OCI-LY1 (cell line): ENCODE data around the gene MALT1.
"Not testable (repeated sequence)": the region's sequence is repeated elsewhere in the genome, so short reads cannot be mapped to it uniquely, and the experiment has no call there.

Experiments used
- H2AFZ ChIP-seq: fragments of 200-600 bp; sonication (generic), shearing (Covaris generic); 2 replicates; pipeline ENCODE4 v1.6.0; 2014; ENCODE audit warnings: antibody characterized with exemption, mild to moderate bottlenecking, low read length
- H3F3A ChIP-seq: fragments of 200-600 bp; sonication (generic), shearing (Covaris generic); 2 replicates; pipeline ENCODE4 v1.6.0; 2014; ENCODE audit warnings: mild to moderate bottlenecking, antibody characterized with exemption, low read length, moderate library complexity; ENCODE audit not compliant: insufficient read depth
- H3K27ac ChIP-seq: fragments of 200-600 bp; sonication (generic); 2 replicates; pipeline ENCODE4 v1.5.1; 2014; ENCODE audit warnings: low read length, mixed run types, mild to moderate bottlenecking, low read depth; ENCODE audit not compliant: poor library complexity, severe bottlenecking
- H3K27me3 ChIP-seq: fragments of 200-600 bp; sonication (generic); 2 replicates; pipeline ENCODE4 v1.6.0; 2014; ENCODE audit warnings: antibody characterized with exemption, mild to moderate bottlenecking, low read length, moderate library complexity; ENCODE audit not compliant: insufficient read depth
- H3K36me3 ChIP-seq: fragments of 200-600 bp; sonication (generic); 2 replicates; pipeline ENCODE4 v1.6.1; 2014; ENCODE audit warnings: mild to moderate bottlenecking, antibody characterized with exemption, low read length, moderate library complexity, mixed read lengths; ENCODE audit not compliant: insufficient read depth
- H3K4me1 ChIP-seq: fragments of 200-600 bp; sonication (generic); 2 replicates; pipeline ENCODE4 v1.5.1; 2014; ENCODE audit warnings: mild to moderate bottlenecking, low read length, moderate library complexity; ENCODE audit not compliant: insufficient read depth, severe bottlenecking
- H3K4me2 ChIP-seq: fragments of 200-600 bp; sonication (generic), shearing (Covaris generic); 2 replicates; pipeline ENCODE4 v1.6.1; 2014; ENCODE audit warnings: low read length
- H3K4me3 ChIP-seq: fragments of 200-600 bp; sonication (generic); 2 replicates; pipeline ENCODE4 v1.5.1; 2014; ENCODE audit warnings: low read length, low read depth, mild to moderate bottlenecking, mixed read lengths; ENCODE audit not compliant: poor library complexity, severe bottlenecking
- H3K79me2 ChIP-seq: fragments of 200-600 bp; shearing (Covaris generic); 2 replicates; pipeline ENCODE4 v1.6.1; 2016; ENCODE audit warnings: mixed run types, low read length, mixed read lengths; ENCODE audit not compliant: insufficient read depth
- H3K9ac ChIP-seq: fragments of 200-600 bp; sonication (generic), shearing (Covaris generic); 2 replicates; pipeline ENCODE4 v1.6.1; 2014; ENCODE audit warnings: mild to moderate bottlenecking, low read length, mixed read lengths
- H3K9me2 ChIP-seq: fragments of 200-600 bp; sonication (generic), shearing (Covaris generic); 2 replicates; pipeline ENCODE4 v1.6.1; 2014; ENCODE audit warnings: low read depth, mild to moderate bottlenecking, low read length, mixed read lengths
- H3K9me3 ChIP-seq: fragments of 200-600 bp; shearing (Covaris generic); 2 replicates; pipeline ENCODE4 v1.6.1; 2014; ENCODE audit warnings: low read length, mixed read lengths
- H4K20me1 ChIP-seq: fragments of 200-600 bp; sonication (generic), shearing (Covaris generic); 2 replicates; pipeline ENCODE4 v1.6.0; 2016; ENCODE audit warnings: mild to moderate bottlenecking, low read length; ENCODE audit not compliant: insufficient read depth
- CTCF ChIP-seq: fragments of 200-600 bp; sonication (generic), shearing (Covaris generic); IDR thresholded peaks from 2 replicates; pipeline ENCODE4 v1.5.1; 2017; ENCODE audit warnings: mild to moderate bottlenecking, antibody characterized with exemption, low read length, moderate library complexity, mixed read lengths
- EZH2 ChIP-seq: fragments of 200-600 bp; sonication (generic), shearing (Covaris generic); IDR thresholded peaks from 2 replicates; pipeline ENCODE4 v1.8.0; 2017; ENCODE audit warnings: borderline replicate concordance, mixed run types, mild to moderate bottlenecking, antibody characterized with exemption, low read length, moderate library complexity, mixed read lengths

Gene MALT1

GRCh38 chr18:58645398-58645797 is 25.9 kb upstream of the MALT1 start:
- Histone ChIP-seq H3K4me2 (no peak overlapping the region), H3K36me3 (no peaks in the 10 kb centered on the region), H3K4me1 (no peaks in the 10 kb centered on the region), H3K27me3 (no peaks in the 10 kb centered on the region; the same call in 1 of the 2 replicates), H3K9me2 (no peaks in the 10 kb centered on the region), H4K20me1 (no peaks in the 10 kb centered on the region), H3K79me2 (no peaks in the 10 kb centered on the region), H3K9me3 (no peaks in the 10 kb centered on the region), H3K4me3 (no peak overlapping the region), H3K27ac (no peak overlapping the region), H3F3A (no peaks in the 10 kb centered on the region), H2AFZ (no peak overlapping the region), H3K9ac (no peak overlapping the region)
- no peak for TF ChIP-seq EZH2
- TF ChIP-seq CTCF, result no peak

GRCh38 chr18:58646334-58646862 is 24.9 kb upstream of the MALT1 start:
- H4K20me1 ChIP-seq, result no peaks in the 10 kb centered on the region
- TF ChIP-seq CTCF (no peak), EZH2 (no peak)
- no peaks in the 10 kb centered on the region for H3F3A ChIP-seq
- H3K4me2 ChIP-seq, result no peak overlapping the region
- H3K36me3 ChIP-seq, result no peaks in the 10 kb centered on the region
- no peaks in the 10 kb centered on the region for H3K9me3 ChIP-seq
- H3K4me3 ChIP-seq, result no peak overlapping the region
- H3K27me3 ChIP-seq, result no peaks in the 10 kb centered on the region; the same call in 1 of the 2 replicates
- H2AFZ ChIP-seq, result no peak overlapping the region
- H3K27ac ChIP-seq, result no peak overlapping the region
- no peaks in the 10 kb centered on the region for H3K9me2 ChIP-seq
- H3K9ac ChIP-seq, result no peak overlapping the region
- H3K4me1 ChIP-seq, result no peaks in the 10 kb centered on the region
- H3K79me2 ChIP-seq, result no peaks in the 10 kb centered on the region

GRCh38 chr18:58649966-58650816 is 21.1 kb upstream of the MALT1 start:
- no peaks in the 10 kb centered on the region for H4K20me1 ChIP-seq
- H3K9me3 ChIP-seq, result no peaks in the 10 kb centered on the region
- no peak overlapping the region for H2AFZ ChIP-seq
- no peak overlapping the region for H3K4me3 ChIP-seq
- TF ChIP-seq CTCF, result no peak
- no peak for TF ChIP-seq EZH2
- H3K9me2 ChIP-seq, result no peaks in the 10 kb centered on the region
- no peaks in the 10 kb centered on the region; the same call in 1 of the 2 replicates for H3K27me3 ChIP-seq
- H3K4me2 ChIP-seq, result no peak overlapping the region
- no peaks in the 10 kb centered on the region for H3F3A ChIP-seq
- no peak overlapping the region for H3K9ac ChIP-seq
- H3K27ac ChIP-seq, result no peak overlapping the region
- no peaks in the 10 kb centered on the region for H3K79me2 ChIP-seq
- no peaks in the 10 kb centered on the region for H3K36me3 ChIP-seq
- H3K4me1 ChIP-seq, result no peaks in the 10 kb centered on the region

- H3K27me3 ChIP-seq, H3K36me3 ChIP-seq, H4K20me1 ChIP-seq, H3K27ac ChIP-seq, H2AFZ ChIP-seq, H3K4me1 ChIP-seq, H3K4me2 ChIP-seq, H3K9me2 ChIP-seq, H3K79me2 ChIP-seq, H3K4me3 ChIP-seq, H3K9me3 ChIP-seq, H3F3A ChIP-seq, H3K9ac ChIP-seq: not testable (repeated sequence)
Measured at GRCh38 chr18:58650830-58651229, 20.4 kb upstream of the MALT1 start.

GRCh38 chr18:58653144-58653722 is 18.0 kb upstream of the MALT1 start:
- H3K9ac ChIP-seq, H3K4me2 ChIP-seq: not testable (repeated sequence)

More at GRCh38 chr18:58653144-58653722, 18.0 kb upstream of the MALT1 start:
- H3K9me3 ChIP-seq, H4K20me1 ChIP-seq, H3K9me2 ChIP-seq, H3K79me2 ChIP-seq, H3K36me3 ChIP-seq, H2AFZ ChIP-seq, H3F3A ChIP-seq, H3K27ac ChIP-seq, H3K27me3 ChIP-seq, H3K4me1 ChIP-seq, H3K4me3 ChIP-seq: not testable (repeated sequence)
